Fibroblast of pulmonary artery (primary cell): Measurements from ENCODE around the gene DEGS2.

Experiments
- DNase-seq: peaks from one replicate; pipeline ENCODE4 v3.0.0-alpha.2; 2010; ENCODE audit warnings: low read depth
- H3K4me3 ChIP-seq: replicated peaks from 2 replicates; pipeline ENCODE4 v1.5.1; 2011; ENCODE audit warnings: low read depth, mild to moderate bottlenecking, control low read depth, low read length, moderate library complexity
- CTCF ChIP-seq: IDR thresholded peaks from 2 replicates; pipeline ENCODE4 v1.5.1; 2011; ENCODE audit warnings: mild to moderate bottlenecking, control low read depth, low read length, inconsistent platforms; ENCODE audit errors: missing control alignments

The DEGS2 gene

GRCh38 chr14:100152091-100152490, 7.4 kb downstream of the DEGS2 start:
- no peak for DNase-seq
- no peak for TF ChIP-seq CTCF
- no peak overlapping the region for H3K4me3 ChIP-seq

GRCh38 chr14:100150932-100151587, 8.4 kb downstream of the DEGS2 start:
- no peak for DNase-seq
- TF ChIP-seq CTCF, result no peak
- no peak overlapping the region for H3K4me3 ChIP-seq

GRCh38 chr14:100149851-100150611, 9.4 kb downstream of the DEGS2 start:
- no peak for DNase-seq
- TF ChIP-seq CTCF, result no peak
- no peak overlapping the region for H3K4me3 ChIP-seq

GRCh38 chr14:100148837-100149731, 10.4 kb downstream of the DEGS2 start:
- H3K4me3 ChIP-seq, result no peak overlapping the region
- no peak for DNase-seq
- TF ChIP-seq CTCF, result no peak

GRCh38 chr14:100147691-100148464, 11.6 kb downstream of the DEGS2 start:
- H3K4me3 ChIP-seq, result no peak overlapping the region
- no peak for DNase-seq
- TF ChIP-seq CTCF, result no peak

- DNase-seq, result no peak
- no peak overlapping the region for H3K4me3 ChIP-seq
- no peak for TF ChIP-seq CTCF
These were observed 12.2 kb downstream of the DEGS2 start for GRCh38 chr14:100147181-100147631.
